SKM-1 treated with dmso at 0.1 percent for 144 hours (cell line): ENCODE data around the gene CCDC169.
"Not testable (repeated sequence)": the region's sequence is repeated elsewhere in the genome, so short reads cannot be mapped to it uniquely, and the experiment has no call there.

ENCODE experiments used
- DNase-seq: peaks from one replicate; lab custom pipeline; 2025; ENCODE audit not compliant: unreplicated experiment; lab: John Stamatoyannopoulos, UW

The CCDC169 gene

GRCh38 chr13:36297366-36298338, at the start of gene CCDC169:
TSS of gene CCDC169 (minus strand) at chr13:36297814. CDS start at chr13:36297719, 95 bp downstream.
- DNase-seq: peak; percentile 76

GRCh38 chr13:36346222-36347083, 48.8 kb upstream of the CCDC169 start, which contains the start of gene SPART:
TSS of gene SPART (minus strand) at chr13:36346394. CDS start at chr13:36335830, 10,564 bp downstream.
- peak; percentile 89 for DNase-seq

- DNase-seq: peak; percentile 31
These were observed 48.0 kb upstream of the CCDC169 start for GRCh38 chr13:36345438-36346221.

GRCh38 chr13:36344886-36345437, 47.3 kb upstream of the CCDC169 start:
- no peak for DNase-seq

GRCh38 chr13:36344173-36344572, 46.6 kb upstream of the CCDC169 start:
- DNase-seq: peak; percentile 56

GRCh38 chr13:36343766-36344165, 46.2 kb upstream of the CCDC169 start:
- no peak for DNase-seq

- no peak for DNase-seq
These were observed 45.1 kb upstream of the CCDC169 start for GRCh38 chr13:36342715-36343114.

GRCh38 chr13:36341718-36342117, 44.1 kb upstream of the CCDC169 start:
- no peak for DNase-seq

- DNase-seq: no peak
These were observed 42.1 kb upstream of the CCDC169 start for GRCh38 chr13:36339600-36340155.

- DNase-seq: no peak
These were observed 40.5 kb upstream of the CCDC169 start for GRCh38 chr13:36337938-36338641.

- no peak for DNase-seq
These were observed 35.4 kb upstream of the CCDC169 start for GRCh38 chr13:36332986-36333385.

- DNase-seq: not testable (repeated sequence)
These were observed 34.6 kb upstream of the CCDC169 start for GRCh38 chr13:36332255-36332654.

GRCh38 chr13:36331280-36331679, 33.7 kb upstream of the CCDC169 start:
- DNase-seq: no peak

GRCh38 chr13:36329361-36329760, 31.7 kb upstream of the CCDC169 start:
- DNase-seq: no peak

GRCh38 chr13:36328821-36329220, 31.2 kb upstream of the CCDC169 start:
- DNase-seq: no peak

GRCh38 chr13:36325912-36326311, 28.3 kb upstream of the CCDC169 start:
- DNase-seq: no peak

GRCh38 chr13:36324881-36325280, 27.3 kb upstream of the CCDC169 start:
- DNase-seq: not testable (repeated sequence)

GRCh38 chr13:36323951-36324566, 26.4 kb upstream of the CCDC169 start:
- DNase-seq: no peak

- no peak for DNase-seq
These were observed 25.8 kb upstream of the CCDC169 start for GRCh38 chr13:36323408-36323807.
